ENCODE results near the gene ARL4C. TPM values are rescaled to one million over a fixed set of nuclear protein-coding genes. Genes with fewer than 3 reads are reported as not detected.

ARL4C gene, protein sequence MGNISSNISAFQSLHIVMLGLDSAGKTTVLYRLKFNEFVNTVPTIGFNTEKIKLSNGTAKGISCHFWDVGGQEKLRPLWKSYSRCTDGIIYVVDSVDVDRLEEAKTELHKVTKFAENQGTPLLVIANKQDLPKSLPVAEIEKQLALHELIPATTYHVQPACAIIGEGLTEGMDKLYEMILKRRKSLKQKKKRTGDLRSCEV
- 1 to 10 TPM; 1.8 to 4.9 TPM for total RNA-seq

DNA sequence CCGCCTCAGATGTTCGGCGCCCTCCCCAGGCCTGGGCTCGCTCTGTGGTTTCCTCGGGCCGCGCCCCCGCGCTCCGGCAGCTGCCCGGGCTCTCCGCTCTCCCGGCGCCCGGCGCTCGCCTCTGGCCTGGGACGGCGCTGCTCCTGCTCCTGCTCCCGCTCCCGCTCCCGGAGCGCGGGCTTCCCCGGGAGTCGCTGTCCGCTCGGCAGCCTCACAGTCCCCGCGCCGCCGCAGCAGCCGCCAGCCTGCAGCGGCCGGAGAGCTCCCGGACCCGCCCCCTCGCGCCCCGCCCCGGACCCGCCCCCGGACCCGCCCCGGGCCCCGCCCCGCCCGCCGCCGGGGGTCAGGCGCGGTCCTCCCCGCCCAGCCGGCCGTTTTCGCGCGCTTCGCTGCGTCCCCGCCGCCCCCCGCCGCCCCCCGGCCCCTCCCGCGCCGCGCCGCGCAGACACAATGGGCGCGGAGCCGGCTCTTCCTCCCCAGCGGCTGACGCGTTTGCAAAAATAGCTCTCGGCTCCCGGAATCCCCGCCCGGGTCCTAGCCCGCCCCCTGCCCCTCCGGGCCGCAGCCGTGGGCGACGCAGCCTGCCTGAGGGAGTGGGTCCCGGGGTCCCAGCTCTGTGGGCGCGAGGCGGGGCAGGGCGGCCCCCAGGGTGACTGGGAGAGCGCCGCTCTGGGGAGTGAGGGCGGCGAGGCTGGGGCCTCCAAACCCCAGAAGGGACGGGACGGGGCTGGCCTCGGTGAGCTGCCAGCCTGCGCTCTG lies at the start of gene ARL4C:
TSS of gene ARL4C (minus strand) at position 247 of the 759 bp plus-strand sequence. CDS start 495 bp downstream, outside the sequence.
- peak within 1 kb of the TSS; percentile 70 to 71 for H3K9ac ChIP-seq (ENCODE audit: low read depth in 2 of 2, low read length in 2 of 2)
- H3K9me3 ChIP-seq: no peaks in the 10 kb centered on the region
- peaks cover 4% of the 10 kb centered on the region for H3K4me1 ChIP-seq
- intact Hi-C loops (cut with DNase I): loop anchor here (5.0 kb wide), 1 partner anchor 210 kb away; no protein-coding TSS in a partner anchor
- peak within 1 kb of the TSS; percentile 64 for H3K27ac ChIP-seq
- H3K36me3 ChIP-seq: no peaks in the 10 kb centered on the region
- H3K4me3 ChIP-seq: peak within 1 kb of the TSS; percentile 50
- peak; percentile 42 for DNase-seq
- peaks cover 16% of the 10 kb centered on the region for H3K27me3 ChIP-seq
- TF ChIP-seq, protein P1, sequence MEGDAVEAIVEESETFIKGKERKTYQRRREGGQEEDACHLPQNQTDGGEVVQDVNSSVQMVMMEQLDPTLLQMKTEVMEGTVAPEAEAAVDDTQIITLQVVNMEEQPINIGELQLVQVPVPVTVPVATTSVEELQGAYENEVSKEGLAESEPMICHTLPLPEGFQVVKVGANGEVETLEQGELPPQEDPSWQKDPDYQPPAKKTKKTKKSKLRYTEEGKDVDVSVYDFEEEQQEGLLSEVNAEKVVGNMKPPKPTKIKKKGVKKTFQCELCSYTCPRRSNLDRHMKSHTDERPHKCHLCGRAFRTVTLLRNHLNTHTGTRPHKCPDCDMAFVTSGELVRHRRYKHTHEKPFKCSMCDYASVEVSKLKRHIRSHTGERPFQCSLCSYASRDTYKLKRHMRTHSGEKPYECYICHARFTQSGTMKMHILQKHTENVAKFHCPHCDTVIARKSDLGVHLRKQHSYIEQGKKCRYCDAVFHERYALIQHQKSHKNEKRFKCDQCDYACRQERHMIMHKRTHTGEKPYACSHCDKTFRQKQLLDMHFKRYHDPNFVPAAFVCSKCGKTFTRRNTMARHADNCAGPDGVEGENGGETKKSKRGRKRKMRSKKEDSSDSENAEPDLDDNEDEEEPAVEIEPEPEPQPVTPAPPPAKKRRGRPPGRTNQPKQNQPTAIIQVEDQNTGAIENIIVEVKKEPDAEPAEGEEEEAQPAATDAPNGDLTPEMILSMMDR (IDR thresholded peaks at IDR 0.05): no peak

DNA sequence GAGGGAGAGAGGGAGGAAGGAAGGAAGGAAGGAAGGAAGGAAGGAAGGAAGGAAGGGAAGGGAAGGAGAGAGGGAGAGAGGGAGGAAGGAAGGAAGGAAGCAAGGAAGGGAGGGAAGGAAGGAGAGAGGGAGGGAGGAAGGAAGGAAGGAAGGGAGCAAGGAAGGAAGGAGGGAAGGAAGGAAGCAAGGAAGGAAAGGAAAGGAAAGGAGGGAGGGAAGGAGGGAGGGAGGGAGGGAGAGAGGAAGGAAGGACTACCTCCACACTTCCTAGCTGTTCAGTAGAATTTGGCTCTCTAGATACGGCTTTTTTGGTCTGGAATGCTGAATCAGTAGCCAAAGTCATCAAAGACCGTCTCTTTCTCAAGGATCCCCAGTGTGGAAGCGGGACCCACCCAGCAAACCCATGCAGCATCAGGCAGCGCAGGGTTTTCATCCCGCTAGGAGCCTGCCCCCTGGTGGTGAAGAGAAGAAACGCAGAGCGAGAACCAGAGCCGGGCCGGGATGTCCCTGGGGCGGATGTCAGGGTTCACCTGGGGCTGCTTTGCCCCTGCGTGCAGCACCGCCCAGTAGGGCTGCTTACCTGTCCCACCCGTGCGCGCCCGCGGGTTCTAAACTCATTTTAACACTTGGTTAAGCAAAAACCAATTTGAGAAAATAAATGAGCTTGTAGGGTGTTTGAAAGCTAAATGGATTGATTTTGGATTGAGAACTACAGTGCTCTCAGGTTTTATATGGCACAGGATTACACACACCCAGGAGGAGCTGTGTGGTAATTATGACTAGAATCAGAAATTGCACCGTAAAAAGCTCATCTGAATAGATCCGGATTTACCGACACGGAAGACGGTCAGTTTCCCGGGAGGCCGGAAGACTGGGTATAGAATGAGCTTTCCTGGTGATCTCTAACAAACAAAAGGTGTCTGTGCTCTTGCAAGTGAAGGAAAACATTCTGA lies 48.1 kb upstream of the ARL4C start:
- H3K27me3 ChIP-seq: no peaks in the 10 kb centered on the region
- H3K4me1 ChIP-seq: no peaks in the 10 kb centered on the region
- intact Hi-C loops (cut with DNase I): loop anchor here (10.0 kb wide), 1 partner anchor 570 kb away; no protein-coding TSS in a partner anchor
- H3K9me3 ChIP-seq: no peaks in the 10 kb centered on the region
- peak; percentile 68 for DNase-seq
- no peak overlapping the region for H3K27ac ChIP-seq
- TF ChIP-seq, protein P1 (IDR thresholded peaks at IDR 0.05): peak; percentile 95
- H3K4me3 ChIP-seq: no peak overlapping the region
- H3K36me3 ChIP-seq: no peaks in the 10 kb centered on the region
- H3K9ac ChIP-seq (ENCODE audit: low read depth in 2 of 2, low read length in 2 of 2): peak overlapping the region in 1 of 2 donors; percentile 24

DNA sequence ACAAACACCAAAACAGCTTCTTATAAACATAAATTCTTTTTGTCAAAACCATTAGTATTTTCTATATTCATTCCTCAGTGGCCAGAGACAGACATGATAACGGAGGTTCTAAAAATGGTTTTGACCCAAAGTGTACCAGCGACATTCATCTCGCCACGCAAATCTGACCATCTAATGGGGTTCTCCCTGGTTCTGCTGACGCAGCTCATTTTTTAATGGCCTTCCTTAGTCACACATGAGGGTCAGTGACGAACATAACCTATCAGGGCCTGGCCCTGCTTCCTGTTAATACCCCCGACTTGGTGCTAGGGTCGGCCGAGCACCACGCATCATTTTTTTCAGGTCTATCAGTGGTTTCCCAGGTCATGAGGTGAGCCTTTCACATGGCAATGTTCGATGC lies 45.9 kb upstream of the ARL4C start:
- intact Hi-C loops (cut with DNase I): loop anchor here (10.0 kb wide), 1 partner anchor 568 kb away; no protein-coding TSS in a partner anchor

DNA sequence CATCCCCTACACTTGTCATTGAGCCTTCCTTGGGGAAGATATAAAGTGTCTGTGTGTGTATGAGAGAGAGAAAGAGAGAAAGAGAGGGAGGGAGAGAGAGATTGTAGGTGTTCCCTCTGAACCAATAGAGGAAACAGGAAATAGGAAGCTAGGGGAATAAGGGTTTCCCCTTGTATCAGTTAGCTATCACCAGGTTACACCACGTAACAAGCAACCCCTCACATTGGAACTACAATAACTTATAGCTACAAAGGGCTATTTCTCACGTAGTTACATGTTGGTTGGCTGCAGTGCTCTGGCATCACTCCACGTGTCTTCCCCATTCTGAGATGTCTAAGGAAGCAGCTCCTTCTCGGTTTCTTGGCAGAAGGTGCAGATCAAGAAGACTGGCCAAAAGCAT lies 41.0 kb upstream of the ARL4C start:
- Histone ChIP-seq H3K9ac (ENCODE audit: low read depth in 2 of 2, low read length in 2 of 2) (no peak overlapping the region), H3K9me3 (no peaks in the 10 kb centered on the region), H3K4me1 (no peaks in the 10 kb centered on the region), H3K36me3 (no peaks in the 10 kb centered on the region), H3K27me3 (no peaks in the 10 kb centered on the region), H3K27ac (no peak overlapping the region), H3K4me3 (no peak overlapping the region)
- intact Hi-C loops (cut with DNase I): no loop called here
- TF ChIP-seq, protein P1 (IDR thresholded peaks at IDR 0.05): no peak
- no peak for DNase-seq

More for the DNA sequence above, 45.9 kb upstream of the ARL4C start:
- no peaks in the 10 kb centered on the region for H3K4me1 ChIP-seq
- H3K27me3 ChIP-seq: no peaks in the 10 kb centered on the region
- no peaks in the 10 kb centered on the region for H3K36me3 ChIP-seq
- H3K9me3 ChIP-seq: no peaks in the 10 kb centered on the region
- no peak overlapping the region for H3K27ac ChIP-seq
- H3K9ac ChIP-seq (ENCODE audit: low read depth in 2 of 2, low read length in 2 of 2): no peak overlapping the region
- H3K4me3 ChIP-seq: no peak overlapping the region
- DNase-seq: no peak
- TF ChIP-seq, protein P1 (IDR thresholded peaks at IDR 0.05): no peak
